Testis (tissue), 3 donors: Measurements from ENCODE around the gene ADSL. TPM values are rescaled to one million over a fixed set of nuclear protein-coding genes. Genes with fewer than 3 reads are reported as not detected.
"Not testable (repeated sequence)": the region's sequence is repeated elsewhere in the genome, so short reads cannot be mapped to it uniquely, and the experiment has no call there.

ENCODE experiments used
- DNase-seq: peaks from one replicate; pipeline ENCODE4 v3.0.0-alpha.2; 2019
- H3K27ac ChIP-seq, 2 donors: fragments of 200-600 bp; sonication (generic); one replicate each; pipeline ENCODE4 v1.5.1; 2019
- H3K27me3 ChIP-seq: fragments of 200-600 bp; sonication (generic); one replicate; pipeline ENCODE4 v1.5.1; 2019
- H3K36me3 ChIP-seq: fragments of 200-600 bp; sonication (generic); one replicate; pipeline ENCODE4 v1.5.1; 2017; ENCODE audit warnings: low read depth; ENCODE audit errors: missing control alignments
- H3K4me1 ChIP-seq: fragments of 200-600 bp; sonication (generic); one replicate; pipeline ENCODE4 v1.5.1; 2019
- H3K4me3 ChIP-seq, 2 donors: fragments of 200-600 bp; sonication (generic); one replicate each; pipeline ENCODE4 v1.5.1; 2017 to 2019
- H3K9me3 ChIP-seq: fragments of 200-600 bp; sonication (generic); one replicate; pipeline ENCODE4 v1.5.1; 2017
- POLR2A ChIP-seq: fragments of 450-650 bp; IDR thresholded peaks from one replicate; pipeline ENCODE4 v1.6.1; 2017; ENCODE audit warnings: antibody characterized with exemption, mild to moderate bottlenecking, moderate library complexity
- WGBS, 2 donors: methylation state at CpG; one replicate each; pipeline ENCODE4 v1.1.5; 2018; 5-methylcytosine and 5-hydroxymethylcytosine counted together
- intact Hi-C: fragments of 100-400 bp; cut with DNase I; formaldehyde crosslinking; loops from one replicate; pipeline ENCODE4 v1.15.1; 2023; ENCODE audit warnings: low total_unique reads
- polyA plus RNA-seq: library from polyadenylated mRNA; stranded (reverse); fragments of 350-450 nt; fragmentation: Illumina TruSeq; extraction: RNeasy Lipid Tissue Mini Kit (QIAGEN cat#74804); gene quantifications from one replicate; pipeline ENCODE4 v1.2.3, GENCODE V29; 2014; ENCODE audit warnings: low read depth, low replicate concordance; ENCODE audit not compliant: insufficient read depth
- total RNA-seq, 2 donors: library from RNA; depleted of rRNA; stranded (reverse); fragments of >200 nt; gene quantifications; one replicate each; pipeline ENCODE4 v1.2.3, GENCODE V29; 2016
- TF ChIP-seq, protein P1 (sequence below), 3 experiments: fragments of 450-650 bp in 2 of 3; fragments of 200-600 bp in 1 of 3; sonication (generic) in 1 of 3; IDR thresholded peaks; one replicate each; pipeline ENCODE4 v1.5.1; 2016 to 2019; ENCODE audit warnings: antibody characterized with exemption in 3 of 3, mild to moderate bottlenecking in 2 of 3, moderate library complexity in 1 of 3

The ADSL gene
- total and polyA plus RNA-seq, 3 donors from 2014 or later, result 72.4 to 102 (median 78.9) TPM

DNA sequence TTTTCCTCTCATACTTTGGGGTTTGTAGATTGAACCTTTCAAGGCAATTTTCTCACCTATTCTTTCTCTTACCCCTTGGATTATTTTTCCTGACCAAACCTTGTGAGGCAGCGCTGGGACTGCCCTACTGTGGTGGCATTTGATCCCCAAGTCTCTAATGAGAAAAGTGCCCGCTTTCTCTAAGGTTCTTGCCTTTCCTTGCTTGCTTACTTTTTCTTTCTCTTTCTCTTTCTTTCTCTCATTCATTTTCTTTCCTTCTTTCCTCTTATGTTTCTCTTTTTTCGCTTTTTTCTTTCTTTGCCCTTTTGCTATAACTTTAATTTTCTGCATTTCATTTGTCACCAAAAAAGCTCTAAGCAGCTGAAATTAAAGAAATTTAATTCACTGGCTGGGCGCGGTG, 40.7 kb upstream of the ADSL start:
- H3K27me3 ChIP-seq, result no peaks in the 10 kb centered on the region
- no peak for DNase-seq
- no peak overlapping the region for H3K27ac ChIP-seq
- intact Hi-C loops, result no loop called here
- no peaks in the 10 kb centered on the region for H3K4me1 ChIP-seq
- H3K4me3 ChIP-seq, result no peak overlapping the region
- H3K9me3 ChIP-seq, result no peaks in the 10 kb centered on the region
- TF ChIP-seq POLR2A, result no peak
- no peaks in the 10 kb centered on the region for H3K36me3 ChIP-seq
- WGBS, 2 donors, result 98 to 99% methylated on average over 5 of the region's 5 CpGs

DNA sequence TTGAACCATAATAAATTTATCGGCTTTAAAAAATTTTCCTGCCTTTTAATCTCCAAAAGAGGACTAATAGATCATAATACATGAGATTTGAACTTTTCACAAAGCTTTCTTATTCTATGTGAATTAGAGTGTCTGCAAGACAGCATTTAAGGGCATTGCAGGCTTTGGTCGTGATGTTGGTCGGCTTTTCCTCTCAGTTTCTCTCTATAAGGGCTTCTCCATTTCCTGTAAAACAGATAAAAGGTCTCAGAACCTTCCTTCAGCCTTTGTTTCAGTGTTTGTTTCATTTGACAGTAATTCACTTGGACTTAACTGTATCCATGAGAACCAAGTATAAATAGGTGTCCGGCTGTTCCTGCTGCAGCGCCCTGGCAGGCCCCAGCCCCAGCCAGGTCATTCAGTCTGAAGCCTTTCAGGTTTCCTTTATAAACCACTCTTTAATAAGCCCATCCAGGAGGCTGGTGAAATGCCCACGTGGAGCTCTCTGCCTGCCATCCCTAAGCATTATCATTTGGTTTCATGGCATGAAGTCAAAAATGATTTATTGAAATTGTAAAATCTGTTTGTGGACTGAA, 37.2 kb upstream of the ADSL start:
- Histone ChIP-seq H3K27me3 (no peaks in the 10 kb centered on the region), H3K27ac (no peak overlapping the region), H3K4me1 (no peaks in the 10 kb centered on the region), H3K4me3 (no peak overlapping the region), H3K36me3 (no peaks in the 10 kb centered on the region), H3K9me3 (no peaks in the 10 kb centered on the region)
- TF ChIP-seq, protein P1, sequence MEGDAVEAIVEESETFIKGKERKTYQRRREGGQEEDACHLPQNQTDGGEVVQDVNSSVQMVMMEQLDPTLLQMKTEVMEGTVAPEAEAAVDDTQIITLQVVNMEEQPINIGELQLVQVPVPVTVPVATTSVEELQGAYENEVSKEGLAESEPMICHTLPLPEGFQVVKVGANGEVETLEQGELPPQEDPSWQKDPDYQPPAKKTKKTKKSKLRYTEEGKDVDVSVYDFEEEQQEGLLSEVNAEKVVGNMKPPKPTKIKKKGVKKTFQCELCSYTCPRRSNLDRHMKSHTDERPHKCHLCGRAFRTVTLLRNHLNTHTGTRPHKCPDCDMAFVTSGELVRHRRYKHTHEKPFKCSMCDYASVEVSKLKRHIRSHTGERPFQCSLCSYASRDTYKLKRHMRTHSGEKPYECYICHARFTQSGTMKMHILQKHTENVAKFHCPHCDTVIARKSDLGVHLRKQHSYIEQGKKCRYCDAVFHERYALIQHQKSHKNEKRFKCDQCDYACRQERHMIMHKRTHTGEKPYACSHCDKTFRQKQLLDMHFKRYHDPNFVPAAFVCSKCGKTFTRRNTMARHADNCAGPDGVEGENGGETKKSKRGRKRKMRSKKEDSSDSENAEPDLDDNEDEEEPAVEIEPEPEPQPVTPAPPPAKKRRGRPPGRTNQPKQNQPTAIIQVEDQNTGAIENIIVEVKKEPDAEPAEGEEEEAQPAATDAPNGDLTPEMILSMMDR (IDR thresholded peaks at IDR 0.05), result no peak
- no peak for TF ChIP-seq POLR2A
- WGBS, 2 donors, result 88 to 94% methylated on average over 6 of the region's 6 CpGs
- intact Hi-C loops, result no loop called here
- no peak for DNase-seq

DNA sequence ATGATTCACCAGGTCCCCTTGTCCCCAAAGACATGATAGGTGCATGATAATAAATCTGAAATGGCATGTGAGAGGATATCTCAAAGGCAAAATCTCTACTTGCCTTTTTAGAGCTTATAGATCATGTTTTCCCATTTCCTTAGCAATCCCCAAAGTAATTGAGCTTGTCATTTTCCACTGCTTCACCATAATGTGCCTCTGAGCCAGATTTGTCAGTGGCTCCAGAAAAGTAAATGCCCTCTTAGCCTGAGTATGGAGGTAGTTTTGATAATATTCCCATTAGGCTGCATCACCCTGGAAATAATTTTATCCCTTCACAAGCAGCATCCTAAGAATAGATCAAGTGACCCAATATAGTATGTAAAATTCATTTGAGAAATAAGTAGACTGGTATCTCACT, 36.7 kb upstream of the ADSL start:
- H3K9me3 ChIP-seq, result no peaks in the 10 kb centered on the region
- no peak overlapping the region for H3K27ac ChIP-seq
- DNase-seq, result no peak
- no peaks in the 10 kb centered on the region for H3K27me3 ChIP-seq
- intact Hi-C loops, result no loop called here
- TF ChIP-seq, protein P1 (IDR thresholded peaks at IDR 0.05), result no peak
- no peak for TF ChIP-seq POLR2A
- no peak overlapping the region for H3K4me3 ChIP-seq
- H3K36me3 ChIP-seq, result no peaks in the 10 kb centered on the region
- no peaks in the 10 kb centered on the region for H3K4me1 ChIP-seq

DNA sequence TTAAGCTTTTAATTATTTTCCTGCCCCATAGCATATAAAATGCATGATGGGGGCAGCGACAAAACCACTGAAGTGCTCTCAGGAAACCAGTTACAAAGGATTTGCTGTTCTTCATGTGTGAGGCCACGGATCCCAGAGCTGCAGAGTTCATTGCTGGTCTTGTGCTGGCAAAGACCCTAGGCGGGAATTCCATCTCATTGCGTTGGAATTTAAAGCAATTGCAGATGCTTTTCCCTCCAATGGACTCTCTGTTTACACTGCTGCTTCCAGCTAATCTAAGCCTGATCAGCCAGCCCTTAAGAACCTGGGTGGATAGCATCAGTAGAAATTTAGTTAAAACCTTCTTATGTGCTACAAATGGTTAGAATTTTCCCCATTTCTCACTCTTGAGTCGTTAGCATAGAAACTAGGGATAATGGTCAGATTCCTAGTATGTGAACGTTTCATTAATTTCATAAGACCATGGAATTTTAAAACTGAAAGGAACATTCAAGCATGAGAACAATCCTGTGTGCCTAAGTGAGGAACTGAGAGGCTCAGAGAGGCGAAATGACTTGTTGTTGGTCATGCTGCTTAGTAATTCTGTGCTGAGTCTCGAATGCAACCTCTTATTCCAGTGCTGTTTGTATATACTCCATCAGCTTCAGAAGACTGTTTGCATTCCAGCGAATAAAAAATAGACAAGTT, 36.1 kb upstream of the ADSL start:
- WGBS, 2 donors, result 88 to 89% methylated on average over 9 of the region's 9 CpGs
- no peaks in the 10 kb centered on the region for H3K4me1 ChIP-seq
- no peak overlapping the region for H3K27ac ChIP-seq
- no peaks in the 10 kb centered on the region for H3K36me3 ChIP-seq
- no peaks in the 10 kb centered on the region for H3K9me3 ChIP-seq
- no peak for TF ChIP-seq POLR2A
- TF ChIP-seq, protein P1 (IDR thresholded peaks at IDR 0.05), result no peak
- H3K27me3 ChIP-seq, result no peaks in the 10 kb centered on the region
- no peak overlapping the region for H3K4me3 ChIP-seq
- intact Hi-C loops, result no loop called here
- DNase-seq, result no peak

DNA sequence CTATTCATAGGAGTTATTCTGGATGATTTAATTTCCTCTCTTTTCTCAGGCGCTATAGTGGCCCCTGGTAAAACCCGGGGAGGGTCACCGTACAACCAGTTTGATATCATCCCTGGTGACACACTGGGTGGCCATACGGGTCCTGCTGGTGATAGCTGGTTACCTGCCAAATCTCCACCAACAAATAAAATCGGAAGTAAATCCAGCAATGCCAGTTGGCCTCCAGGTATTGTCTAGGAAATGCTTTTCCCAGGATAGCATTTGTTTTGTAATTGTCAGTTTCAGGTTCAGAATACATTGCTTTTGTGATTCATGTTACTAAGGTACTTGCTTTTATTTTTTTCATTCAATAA, 35.6 kb upstream of the ADSL start:
- TF ChIP-seq, protein P1 (IDR thresholded peaks at IDR 0.05), result no peak
- no peak for TF ChIP-seq POLR2A
- intact Hi-C loops, result no loop called here
- H3K27me3 ChIP-seq, result no peaks in the 10 kb centered on the region
- H3K4me1 ChIP-seq, result no peaks in the 10 kb centered on the region
- no peak overlapping the region for H3K4me3 ChIP-seq
- H3K36me3 ChIP-seq, result no peaks in the 10 kb centered on the region
- H3K9me3 ChIP-seq, result no peaks in the 10 kb centered on the region
- no peak for DNase-seq
- 90 to 91% methylated on average over 5 of the region's 5 CpGs for WGBS, 2 donors
- no peak overlapping the region for H3K27ac ChIP-seq

DNA sequence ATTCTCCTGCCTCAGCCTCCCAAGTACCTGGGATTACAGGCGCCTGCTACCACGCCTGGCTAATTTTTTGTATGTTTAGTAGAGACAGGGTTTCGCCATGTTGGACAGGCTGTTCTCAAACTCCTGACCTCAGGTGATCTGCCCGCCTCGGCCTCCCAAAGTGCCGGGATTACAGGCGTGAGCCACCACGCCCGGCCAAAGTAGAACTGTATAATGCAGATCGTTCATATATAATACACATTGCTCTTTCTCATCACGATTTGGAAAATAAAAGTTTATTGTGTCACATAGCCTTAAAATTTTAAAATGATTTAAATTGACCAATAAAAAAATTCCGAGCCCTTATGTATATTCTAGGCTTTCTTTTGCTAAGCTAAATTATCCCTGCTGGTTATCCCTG, 34.7 kb upstream of the ADSL start:
- not testable (repeated sequence) for H3K27ac ChIP-seq

More for the DNA sequence above, 34.7 kb upstream of the ADSL start:
- H3K9me3 ChIP-seq, H3K36me3 ChIP-seq, H3K4me1 ChIP-seq, DNase-seq, intact Hi-C loops, H3K27me3 ChIP-seq, H3K4me3 ChIP-seq: not testable (repeated sequence)
- WGBS, 2 donors, result 94 to 96% methylated on average over 12 of the region's 12 CpGs
